B cell (primary cell): ENCODE data around the gene CDH13.

ENCODE experiments used
- EZH2 ChIP-seq: IDR thresholded peaks from 2 replicates; pipeline ENCODE4 v1.6.1; 2012; ENCODE audit warnings: borderline replicate concordance, low read depth, mild to moderate bottlenecking, moderate library complexity, low read length; ENCODE audit not compliant: insufficient read depth, poor library complexity, severe bottlenecking
- TF ChIP-seq, protein P1 (sequence below): fragments of 200-600 bp; IDR thresholded peaks from one replicate; pipeline ENCODE4 v1.8.0; 2022; ENCODE audit warnings: antibody characterized with exemption, mild to moderate bottlenecking

DNA sequence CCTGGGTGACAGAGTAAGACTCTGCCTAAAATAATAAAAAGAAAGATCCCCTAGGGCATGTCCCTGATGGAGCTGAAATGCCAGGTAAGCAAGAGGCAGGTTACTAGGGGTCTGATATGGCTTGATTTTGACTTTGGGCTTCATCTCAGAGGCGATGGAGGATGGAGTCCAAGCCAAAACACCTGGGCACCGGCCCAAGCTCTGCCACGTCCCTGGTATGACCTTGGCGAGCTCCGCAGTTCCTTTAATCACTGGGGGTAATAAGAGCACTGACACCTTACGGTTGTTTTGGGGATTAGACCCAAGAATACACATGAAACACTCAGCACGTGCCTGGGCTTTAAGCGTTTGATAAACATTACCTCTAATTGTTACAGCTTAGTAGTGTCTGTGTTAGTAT lies 830.2 kb downstream of the CDH13 start:
- TF ChIP-seq, protein P1, sequence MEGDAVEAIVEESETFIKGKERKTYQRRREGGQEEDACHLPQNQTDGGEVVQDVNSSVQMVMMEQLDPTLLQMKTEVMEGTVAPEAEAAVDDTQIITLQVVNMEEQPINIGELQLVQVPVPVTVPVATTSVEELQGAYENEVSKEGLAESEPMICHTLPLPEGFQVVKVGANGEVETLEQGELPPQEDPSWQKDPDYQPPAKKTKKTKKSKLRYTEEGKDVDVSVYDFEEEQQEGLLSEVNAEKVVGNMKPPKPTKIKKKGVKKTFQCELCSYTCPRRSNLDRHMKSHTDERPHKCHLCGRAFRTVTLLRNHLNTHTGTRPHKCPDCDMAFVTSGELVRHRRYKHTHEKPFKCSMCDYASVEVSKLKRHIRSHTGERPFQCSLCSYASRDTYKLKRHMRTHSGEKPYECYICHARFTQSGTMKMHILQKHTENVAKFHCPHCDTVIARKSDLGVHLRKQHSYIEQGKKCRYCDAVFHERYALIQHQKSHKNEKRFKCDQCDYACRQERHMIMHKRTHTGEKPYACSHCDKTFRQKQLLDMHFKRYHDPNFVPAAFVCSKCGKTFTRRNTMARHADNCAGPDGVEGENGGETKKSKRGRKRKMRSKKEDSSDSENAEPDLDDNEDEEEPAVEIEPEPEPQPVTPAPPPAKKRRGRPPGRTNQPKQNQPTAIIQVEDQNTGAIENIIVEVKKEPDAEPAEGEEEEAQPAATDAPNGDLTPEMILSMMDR: no peak
- TF ChIP-seq EZH2: no peak
